Measurements from ENCODE around the gene PFKFB2. TPM values are rescaled to one million over a fixed set of nuclear protein-coding genes. Genes with fewer than 3 reads are reported as not detected.

PFKFB2 gene
- total and polyA plus RNA-seq, 2 donors (not counting 1 experiment from before 2014, with no cell fraction given) = 6.5 to 18.2 TPM

DNA sequence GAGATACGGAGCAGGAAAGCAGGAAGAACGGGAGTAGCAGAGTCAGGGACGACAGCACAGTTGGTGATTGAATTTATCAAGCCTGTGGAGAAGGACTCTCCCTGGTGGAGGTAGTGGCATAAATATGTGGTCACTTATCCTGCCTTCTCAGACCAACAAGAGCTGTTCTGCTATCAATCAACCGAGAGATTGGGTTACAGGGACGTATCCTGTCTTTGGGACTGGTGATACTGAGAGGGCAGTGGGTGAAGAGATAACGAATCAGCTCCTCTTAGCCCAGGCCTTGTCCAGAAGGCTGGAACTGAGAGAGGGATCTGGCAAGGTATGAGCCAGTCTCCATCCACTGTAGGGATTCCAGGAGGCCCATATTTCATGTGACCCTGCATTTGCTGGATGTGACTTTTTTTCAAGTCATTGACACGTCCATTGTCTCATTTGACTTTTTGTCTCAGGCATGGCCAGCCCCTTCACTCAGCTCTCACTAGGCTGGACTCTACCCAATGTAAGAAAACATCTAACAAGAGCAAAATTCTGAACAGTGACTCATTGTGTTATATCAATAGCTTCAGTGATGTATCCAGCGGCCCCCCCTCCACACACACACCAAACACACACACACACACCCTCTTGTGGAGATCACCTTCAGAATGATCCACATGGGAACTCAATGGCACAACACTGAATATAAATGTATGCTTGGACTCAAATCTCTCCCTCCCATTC, 31.8 kb upstream of the PFKFB2 start:
- H3K27ac ChIP-seq (ENCODE audit: low read length in 2 of 2) = no peak overlapping the region
- 90% methylated on average over 5 of the region's 8 CpGs for WGBS (ENCODE audit: insufficient coverage)
- Mint-ChIP-seq H3K4me1 (no peaks in the 10 kb centered on the region), H3K27ac (no peak overlapping the region), H3K27me3 (peaks cover 23% of the 10 kb centered on the region), H3K9me3 (ENCODE audit: insufficient read depth) (no peaks in the 10 kb centered on the region), H3K4me3 (no peak overlapping the region)
- H3K4me1 ChIP-seq (ENCODE audit: control insufficient read depth in 2 of 2, insufficient read depth in 2 of 2, low read length in 2 of 2) = no peaks in the 10 kb centered on the region
- ATAC-seq (ENCODE audit: low read depth) (no peak), DNase-seq (no peak)
- H2AFZ ChIP-seq (ENCODE audit: insufficient read depth, low read depth, low read length, poor library complexity, severe bottlenecking) = no peak overlapping the region
- H3K79me2 ChIP-seq (ENCODE audit: control insufficient read depth, insufficient read depth, low read length) = no peaks in the 10 kb centered on the region
- TF ChIP-seq EZH2 (IDR thresholded peaks at IDR 0.05; ENCODE audit: borderline replicate concordance, insufficient read depth, low read depth, low read length, poor library complexity, severe bottlenecking) = no peak
- no peak for TF ChIP-seq CTCF (IDR thresholded peaks at IDR 0.05)
- intact Hi-C loops (cut with micrococcal nuclease) = no loop called here
- no peaks in the 10 kb centered on the region for H3K36me3 ChIP-seq (replicated peaks in 1 of 2; ENCODE audit: control extremely low read depth in 1 of 2, control insufficient read depth in 1 of 2, extremely low read depth in 1 of 2, insufficient read depth in 2 of 2, low read length in 1 of 2)
- H3K4me3 ChIP-seq (ENCODE audit: control extremely low read depth in 1 of 5, extremely low read depth in 1 of 5, insufficient read depth in 1 of 5, low read depth in 2 of 5, low read length in 4 of 5) = no peak overlapping the region
- ChIA-PET CTCF (interaction anchor here (0.6 to 1.9 kb wide), 3 partner anchors 17 to 1576 kb away, joined by 3 to 6 read pairs (median 3); no protein-coding TSS in a partner anchor), POLR2A (no interaction called here)
- no peaks in the 10 kb centered on the region for H3K9me3 ChIP-seq (ENCODE audit: control extremely low read depth in 1 of 3, control insufficient read depth in 2 of 3, insufficient read depth in 1 of 3, low read length in 2 of 3)
- peaks cover 0 to 12% (median 2%) of the 10 kb centered on the region in 4 experiments for H3K27me3 ChIP-seq (replicated peaks in 1 of 4; ENCODE audit: control extremely low read depth in 1 of 4, control insufficient read depth in 3 of 4, insufficient read depth in 4 of 4, low read length in 3 of 4)
- no peak overlapping the region for H3K4me2 ChIP-seq (replicated peaks; ENCODE audit: low read depth, low read length, poor library complexity, severe bottlenecking)
- no peaks in the 10 kb centered on the region for H4K20me1 ChIP-seq (ENCODE audit: control insufficient read depth, insufficient read depth, low read length, poor library complexity, severe bottlenecking)
- H3K9ac ChIP-seq (ENCODE audit: low read length) = no peak overlapping the region

DNA sequence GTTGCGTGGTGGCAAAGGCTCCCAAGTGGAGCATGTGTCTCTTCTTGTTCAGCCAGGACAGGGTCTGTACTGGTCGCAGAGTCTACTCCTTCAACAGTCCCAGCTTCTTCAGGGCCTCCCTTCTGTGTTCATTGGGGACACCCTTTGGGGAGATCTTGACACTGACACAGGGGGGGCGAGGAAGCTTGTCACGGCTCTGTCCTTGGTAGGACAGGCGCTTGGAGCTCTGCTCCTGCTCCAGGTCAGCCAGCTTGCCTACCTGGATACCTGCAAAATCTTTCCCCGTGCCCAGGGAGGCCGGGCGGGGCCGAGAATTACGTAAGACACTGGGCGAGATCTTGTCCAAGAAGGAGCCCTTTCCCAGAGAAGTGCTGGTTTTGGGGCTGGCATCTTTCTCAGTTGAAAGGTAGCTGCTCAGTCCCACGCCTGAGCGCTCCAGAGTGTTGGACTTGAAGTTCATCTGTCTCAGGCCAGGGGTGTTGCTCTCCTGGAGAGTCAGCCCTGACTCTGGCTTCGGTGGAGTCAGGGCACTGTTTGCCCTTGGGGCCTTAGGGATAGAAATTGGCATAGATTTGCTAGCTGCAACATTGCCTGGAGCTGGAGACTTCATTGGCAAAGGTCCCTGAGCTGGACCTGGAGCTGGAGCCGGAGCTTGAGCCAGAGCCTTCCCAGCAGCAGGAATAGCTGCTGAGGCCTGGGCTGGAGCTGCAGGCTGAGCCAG, 31.0 kb upstream of the PFKFB2 start:
- DNase-seq (no peak), ATAC-seq (ENCODE audit: low read depth) (no peak)
- Mint-ChIP-seq H3K27ac (no peak overlapping the region), H3K27me3 (peaks cover 27% of the 10 kb centered on the region), H3K4me3 (no peak overlapping the region), H3K4me1 (no peaks in the 10 kb centered on the region), H3K9me3 (ENCODE audit: insufficient read depth) (no peaks in the 10 kb centered on the region)
- Histone ChIP-seq H3K36me3 (replicated peaks in 1 of 2; ENCODE audit: control extremely low read depth in 1 of 2, control insufficient read depth in 1 of 2, extremely low read depth in 1 of 2, insufficient read depth in 2 of 2, low read length in 1 of 2) (no peaks in the 10 kb centered on the region), H2AFZ (ENCODE audit: insufficient read depth, low read depth, low read length, poor library complexity, severe bottlenecking) (no peak overlapping the region), H3K27me3 (replicated peaks in 1 of 4; ENCODE audit: control extremely low read depth in 1 of 4, control insufficient read depth in 3 of 4, insufficient read depth in 4 of 4, low read length in 3 of 4) (peaks cover 0 to 13% (median 2%) of the 10 kb centered on the region in 4 experiments), H4K20me1 (ENCODE audit: control insufficient read depth, insufficient read depth, low read length, poor library complexity, severe bottlenecking) (no peaks in the 10 kb centered on the region), H3K27ac (ENCODE audit: low read length in 2 of 2) (no peak overlapping the region), H3K4me2 (replicated peaks; ENCODE audit: low read depth, low read length, poor library complexity, severe bottlenecking) (no peak overlapping the region), H3K9me3 (ENCODE audit: control extremely low read depth in 1 of 3, control insufficient read depth in 2 of 3, insufficient read depth in 1 of 3, low read length in 2 of 3) (no peaks in the 10 kb centered on the region), H3K9ac (ENCODE audit: low read length) (no peak overlapping the region), H3K4me3 (ENCODE audit: control extremely low read depth in 1 of 5, extremely low read depth in 1 of 5, insufficient read depth in 1 of 5, low read depth in 2 of 5, low read length in 4 of 5) (no peak overlapping the region), H3K79me2 (ENCODE audit: control insufficient read depth, insufficient read depth, low read length) (no peaks in the 10 kb centered on the region), H3K4me1 (ENCODE audit: control insufficient read depth in 2 of 2, insufficient read depth in 2 of 2, low read length in 2 of 2) (no peaks in the 10 kb centered on the region)
- no peak for TF ChIP-seq EZH2 (IDR thresholded peaks at IDR 0.05; ENCODE audit: borderline replicate concordance, insufficient read depth, low read depth, low read length, poor library complexity, severe bottlenecking)
- no peak for TF ChIP-seq CTCF (IDR thresholded peaks at IDR 0.05)
- 87% methylated on average over 15 of the region's 15 CpGs for WGBS (ENCODE audit: insufficient coverage)
- ChIA-PET CTCF (interaction anchor here (0.6 to 1.9 kb wide), 2 partner anchors 19 to 1577 kb away, joined by 3 to 6 read pairs; no protein-coding TSS in a partner anchor), POLR2A (no interaction called here)
- intact Hi-C loops (cut with micrococcal nuclease) = no loop called here

All from B cell (primary cell).